Epithelial cell of proximal tubule (primary cell): ENCODE measurements around the gene NT5DC3. TPM values are rescaled to one million over a fixed set of nuclear protein-coding genes. Genes with fewer than 3 reads are reported as not detected.

Experiments
- DNase-seq: peaks from one replicate; pipeline ENCODE4 v3.0.0-alpha.2; 2011; ENCODE audit warnings: low read depth
- H3K4me3 ChIP-seq: 2 replicates; pipeline ENCODE4 v1.5.1; 2011; ENCODE audit warnings: low read depth, mild to moderate bottlenecking, low read length
- CTCF ChIP-seq: conservative IDR thresholded peaks from 2 replicates; pipeline ENCODE4 v1.5.1; 2012; ENCODE audit warnings: low read depth, mild to moderate bottlenecking, low read length
- total RNA-seq: library from RNA; depleted of rRNA; stranded (reverse); fragments of >200 nt; gene quantifications from 2 replicates; pipeline ENCODE4 v1.2.3, GENCODE V29; 2015

Gene NT5DC3
- total RNA-seq, 1 donor from 2014 or later: 7.5 TPM

- no peak for DNase-seq
- H3K4me3 ChIP-seq: no peak overlapping the region
- no peak for TF ChIP-seq CTCF
Measured at GRCh38 chr12:103768467-103769123, 72.4 kb downstream of the NT5DC3 start.

- no peak for DNase-seq
- TF ChIP-seq CTCF: no peak
- no peak overlapping the region for H3K4me3 ChIP-seq
Measured at GRCh38 chr12:103766028-103766427, 75.0 kb downstream of the NT5DC3 start.

- no peak overlapping the region for H3K4me3 ChIP-seq
- no peak for DNase-seq
- no peak for TF ChIP-seq CTCF
Measured at GRCh38 chr12:103765322-103765721, 75.7 kb downstream of the NT5DC3 start.

GRCh38 chr12:103762473-103762872 lies 78.6 kb downstream of the NT5DC3 start:
- TF ChIP-seq CTCF: no peak
- no peak for DNase-seq
- H3K4me3 ChIP-seq: no peak overlapping the region

GRCh38 chr12:103758310-103759089 lies 82.5 kb downstream of the NT5DC3 start:
- no peak for TF ChIP-seq CTCF
- no peak overlapping the region for H3K4me3 ChIP-seq
- DNase-seq: no peak

- H3K4me3 ChIP-seq: no peak overlapping the region
- DNase-seq: no peak
- TF ChIP-seq CTCF: no peak
Measured at GRCh38 chr12:103757248-103757647, 83.8 kb downstream of the NT5DC3 start.
